ENCODE measurements around the gene PSMB4. TPM values are rescaled to one million over a fixed set of nuclear protein-coding genes. Genes with fewer than 3 reads are reported as not detected.
"Not testable (repeated sequence)": the region's sequence is repeated elsewhere in the genome, so short reads cannot be mapped to it uniquely, and the experiment has no call there.

Gene PSMB4
- total and polyA plus RNA-seq, 7 experiments from 2014 or later = 54.5 to 339 (median 208) TPM

- Mint-ChIP-seq H3K36me3 (no peaks in the 10 kb centered on the region), H3K4me3 (no peak overlapping the region), H3K27me3 (peaks cover 0 to 4% (median 0%) of the 10 kb centered on the region in 5 donors), H3K4me1 (no peaks in the 10 kb centered on the region), H3K27ac (no peak overlapping the region), H3K9me3 (no peaks in the 10 kb centered on the region)
- Histone ChIP-seq H3K36me3 (ENCODE audit: control insufficient read depth in 2 of 3, insufficient read depth in 3 of 3, low read length in 3 of 3) (no peaks in the 10 kb centered on the region), H3K27me3 (ENCODE audit: control insufficient read depth in 2 of 2, insufficient read depth in 2 of 2, low read length in 2 of 2) (no peaks in the 10 kb centered on the region), H3K4me1 (ENCODE audit: control insufficient read depth in 2 of 2, insufficient read depth in 2 of 2, low read length in 2 of 2) (no peaks in the 10 kb centered on the region), H3K4me3 (ENCODE audit: low read length) (no peak overlapping the region), H3K27ac (ENCODE audit: low read depth, low read length) (no peak overlapping the region), H3K9me3 (ENCODE audit: control insufficient read depth in 2 of 3, low read length in 3 of 3) (no peaks in the 10 kb centered on the region)
- DNase-seq = no peak
- intact Hi-C loops (cut with micrococcal nuclease) = no loop called here
- ChIA-PET CTCF (no interaction called here), POLR2A (interaction anchor here (0.6 kb wide), 1 partner anchor 541 kb away, joined by 7 read pairs; no protein-coding TSS in a partner anchor)
- no peak for ATAC-seq
Observed at GRCh38 chr1:151386002-151386401, 13.4 kb upstream of the PSMB4 start.

GRCh38 chr1:151390221-151391078, 8.9 kb upstream of the PSMB4 start:
- H3K9me3 ChIP-seq (ENCODE audit: control insufficient read depth in 2 of 3, low read length in 3 of 3); H3K36me3 ChIP-seq (ENCODE audit: control insufficient read depth in 2 of 3, insufficient read depth in 3 of 3, low read length in 3 of 3); H3K36me3 Mint-ChIP-seq; ATAC-seq; H3K4me3 ChIP-seq (ENCODE audit: low read length); H3K4me1 Mint-ChIP-seq; intact Hi-C loops (cut with micrococcal nuclease); H3K4me1 ChIP-seq (ENCODE audit: control insufficient read depth in 2 of 2, insufficient read depth in 2 of 2, low read length in 2 of 2); H3K27ac Mint-ChIP-seq; CTCF ChIA-PET; H3K27me3 ChIP-seq (ENCODE audit: control insufficient read depth in 2 of 2, insufficient read depth in 2 of 2, low read length in 2 of 2); H3K4me3 Mint-ChIP-seq; H3K9me3 Mint-ChIP-seq; H3K27ac ChIP-seq (ENCODE audit: low read depth, low read length); DNase-seq: not testable (repeated sequence)
- H3K27me3 Mint-ChIP-seq = peaks cover 0 to 30% (median 0%) of the 10 kb centered on the region in 5 donors
- POLR2A ChIA-PET = interaction anchor here (0.7 kb wide), 1 partner anchor 9 kb away, joined by 3 read pairs; the partner anchor contains the start of gene PSMB4

- CTCF ChIA-PET = no interaction called here
Observed at GRCh38 chr1:151391079-151391563, 8.3 kb upstream of the PSMB4 start.

GRCh38 chr1:151393583-151393982, 5.8 kb upstream of the PSMB4 start:
- ChIA-PET CTCF (interaction anchor here (0.6 kb wide), 1 partner anchor 125 kb away, joined by 3 read pairs; no protein-coding TSS in a partner anchor), POLR2A (no interaction called here)

More at GRCh38 chr1:151391079-151391563, 8.3 kb upstream of the PSMB4 start:
- H3K4me1 ChIP-seq (ENCODE audit: control insufficient read depth in 2 of 2, insufficient read depth in 2 of 2, low read length in 2 of 2) = no peaks in the 10 kb centered on the region
- Mint-ChIP-seq H3K9me3 (no peaks in the 10 kb centered on the region), H3K4me3 (no peak overlapping the region), H3K27me3 (peaks cover 0 to 37% (median 0%) of the 10 kb centered on the region in 5 donors), H3K4me1 (no peaks in the 10 kb centered on the region), H3K36me3 (no peaks in the 10 kb centered on the region), H3K27ac (no peak overlapping the region)
- no peak for ATAC-seq
- H3K27ac ChIP-seq (ENCODE audit: low read depth, low read length) = no peak overlapping the region
- H3K4me3 ChIP-seq (ENCODE audit: low read length) = no peak overlapping the region
- no peaks in the 10 kb centered on the region for H3K36me3 ChIP-seq (ENCODE audit: control insufficient read depth in 2 of 3, insufficient read depth in 3 of 3, low read length in 3 of 3)
- DNase-seq = no peak
- POLR2A ChIA-PET = no interaction called here
- no peaks in the 10 kb centered on the region for H3K27me3 ChIP-seq (ENCODE audit: control insufficient read depth in 2 of 2, insufficient read depth in 2 of 2, low read length in 2 of 2)
- intact Hi-C loops (cut with micrococcal nuclease) = no loop called here
- no peaks in the 10 kb centered on the region for H3K9me3 ChIP-seq (ENCODE audit: control insufficient read depth in 2 of 3, low read length in 3 of 3)

GRCh38 chr1:151396265-151396664, 3.1 kb upstream of the PSMB4 start:
- POLR2A ChIA-PET; H3K4me3 Mint-ChIP-seq; H3K9me3 Mint-ChIP-seq; H3K9me3 ChIP-seq (ENCODE audit: control insufficient read depth in 2 of 3, low read length in 3 of 3); H3K27ac ChIP-seq (ENCODE audit: low read depth, low read length); intact Hi-C loops (cut with micrococcal nuclease); DNase-seq; H3K27me3 ChIP-seq (ENCODE audit: control insufficient read depth in 2 of 2, insufficient read depth in 2 of 2, low read length in 2 of 2); ATAC-seq; H3K4me3 ChIP-seq (ENCODE audit: low read length); H3K27ac Mint-ChIP-seq: not testable (repeated sequence)
- H3K4me1 ChIP-seq (ENCODE audit: control insufficient read depth in 2 of 2, insufficient read depth in 2 of 2, low read length in 2 of 2) = peaks cover 12% of the 10 kb centered on the region in 2 donors
- Mint-ChIP-seq H3K27me3 (peaks cover 0 to 37% (median 0%) of the 10 kb centered on the region in 5 donors), H3K4me1 (peaks cover 8 to 22% (median 21%) of the 10 kb centered on the region in 7 donors), H3K36me3 (peaks cover 7 to 16% (median 11%) of the 10 kb centered on the region in 5 donors)
- H3K36me3 ChIP-seq (ENCODE audit: control insufficient read depth in 2 of 3, insufficient read depth in 3 of 3, low read length in 3 of 3) = peaks cover 3 to 17% (median 8%) of the 10 kb centered on the region in 3 experiments
- CTCF ChIA-PET = interaction anchor here (1.4 kb wide), 1 partner anchor 95 kb away, joined by 6 read pairs; no protein-coding TSS in a partner anchor

More at GRCh38 chr1:151393583-151393982, 5.8 kb upstream of the PSMB4 start:
- Mint-ChIP-seq H3K36me3 (peaks cover 0 to 2% (median 0%) of the 10 kb centered on the region in 5 donors), H3K27ac (no peak overlapping the region), H3K4me1 (peaks cover 0 to 5% (median 0%) of the 10 kb centered on the region in 7 donors), H3K4me3 (no peak overlapping the region), H3K9me3 (peaks cover 0 to 2% (median 0%) of the 10 kb centered on the region in 11 donors), H3K27me3 (peaks cover 0 to 37% (median 0%) of the 10 kb centered on the region in 5 donors)
- Histone ChIP-seq H3K27me3 (ENCODE audit: control insufficient read depth in 2 of 2, insufficient read depth in 2 of 2, low read length in 2 of 2) (no peaks in the 10 kb centered on the region), H3K4me1 (ENCODE audit: control insufficient read depth in 2 of 2, insufficient read depth in 2 of 2, low read length in 2 of 2) (no peaks in the 10 kb centered on the region), H3K27ac (ENCODE audit: low read depth, low read length) (no peak overlapping the region), H3K4me3 (ENCODE audit: low read length) (no peak overlapping the region), H3K9me3 (ENCODE audit: control insufficient read depth in 2 of 3, low read length in 3 of 3) (no peaks in the 10 kb centered on the region), H3K36me3 (ENCODE audit: control insufficient read depth in 2 of 3, insufficient read depth in 3 of 3, low read length in 3 of 3) (no peaks in the 10 kb centered on the region)
- DNase-seq (no peak), ATAC-seq (no peak)
- intact Hi-C loops (cut with micrococcal nuclease) = no loop called here

- peaks cover 13 to 60% (median 23%) of the 10 kb centered on the region in 3 experiments for H3K36me3 ChIP-seq (ENCODE audit: control insufficient read depth in 2 of 3, insufficient read depth in 3 of 3, low read length in 3 of 3)
- no peak for DNase-seq
- Mint-ChIP-seq H3K27me3 (peaks cover 0 to 3% (median 0%) of the 10 kb centered on the region in 5 donors), H3K27ac (peak overlapping the region; percentile 80 to 99 (median 97)), H3K4me3 (peak overlapping the region; percentile 84 to 99 (median 94)), H3K36me3 (peaks cover 13 to 36% (median 22%) of the 10 kb centered on the region in 5 donors), H3K9me3 (peaks cover 0 to 2% (median 0%) of the 10 kb centered on the region in 11 donors), H3K4me1 (peaks cover 11 to 34% (median 28%) of the 10 kb centered on the region in 7 donors)
- no peaks in the 10 kb centered on the region for H3K27me3 ChIP-seq (ENCODE audit: control insufficient read depth in 2 of 2, insufficient read depth in 2 of 2, low read length in 2 of 2)
- no peak overlapping the region for H3K4me3 ChIP-seq (ENCODE audit: low read length)
- H3K4me1 ChIP-seq (ENCODE audit: control insufficient read depth in 2 of 2, insufficient read depth in 2 of 2, low read length in 2 of 2) = peaks cover 13 to 14% of the 10 kb centered on the region in 2 donors
- ChIA-PET POLR2A (interaction anchor here (5.9 kb wide), 1 partner anchor 12 kb away, joined by 36 read pairs; no protein-coding TSS in a partner anchor), CTCF (no interaction called here)
- intact Hi-C loops (cut with micrococcal nuclease) = loop anchor here in 1 of 2 donors (5.0 kb wide), 1 partner anchor 99 kb away; no protein-coding TSS in a partner anchor
- ATAC-seq = no peak
- peak overlapping the region; percentile 98 for H3K27ac ChIP-seq (ENCODE audit: low read depth, low read length)
- no peaks in the 10 kb centered on the region for H3K9me3 ChIP-seq (ENCODE audit: control insufficient read depth in 2 of 3, low read length in 3 of 3)
Observed at GRCh38 chr1:151401125-151401788, 1.9 kb downstream of the PSMB4 start.
